PC-9 (cell line): ENCODE results near the gene PCMTD2.

Source experiments
- EZH2 ChIP-seq: fragments of 200-600 bp; sonication (generic); IDR thresholded peaks from 2 replicates; pipeline ENCODE4 v1.8.0; 2017; ENCODE audit warnings: antibody characterized with exemption, low read depth
- TF ChIP-seq, protein P1 (sequence below): fragments of 200-600 bp; sonication (generic); conservative IDR thresholded peaks from 2 replicates; pipeline ENCODE4 v1.6.1; 2017; ENCODE audit warnings: mixed run types, antibody characterized with exemption, mild to moderate bottlenecking, moderate library complexity

DNA sequence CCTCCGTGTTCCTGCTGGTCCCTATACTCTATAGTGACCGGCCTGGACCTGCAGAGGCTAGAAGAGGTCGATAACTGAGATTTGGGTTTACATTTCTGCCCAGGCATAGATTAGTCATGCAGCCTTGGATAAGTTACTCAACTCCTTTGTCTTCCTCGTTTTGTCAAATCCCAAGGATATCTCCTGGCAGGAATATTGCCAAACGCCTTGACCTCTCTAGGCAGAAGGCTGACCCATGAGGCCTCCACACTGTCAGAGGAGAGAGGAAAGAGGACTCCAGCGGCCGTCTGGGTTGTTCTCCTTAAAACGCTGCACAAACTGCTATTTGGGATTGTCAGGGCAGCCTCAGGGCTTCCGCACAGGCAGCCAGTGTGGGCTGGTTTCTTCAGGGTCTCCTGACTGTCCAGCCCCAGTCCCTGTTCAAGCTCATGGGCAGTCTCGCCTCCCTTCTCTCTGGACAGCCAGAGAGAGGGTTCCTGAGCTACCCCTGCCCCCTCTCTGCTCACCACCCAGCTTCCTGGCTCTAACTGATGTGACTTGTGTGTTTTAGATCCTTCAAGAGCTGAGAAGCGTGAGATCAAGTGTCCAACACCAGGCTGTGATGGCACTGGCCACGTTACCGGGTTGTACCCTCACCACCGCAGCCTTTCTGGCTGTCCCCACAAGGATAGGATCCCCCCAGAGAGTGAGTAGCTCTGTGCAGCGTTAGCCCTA is 44.7 kb upstream of the PCMTD2 start:
- TF ChIP-seq, protein P1, sequence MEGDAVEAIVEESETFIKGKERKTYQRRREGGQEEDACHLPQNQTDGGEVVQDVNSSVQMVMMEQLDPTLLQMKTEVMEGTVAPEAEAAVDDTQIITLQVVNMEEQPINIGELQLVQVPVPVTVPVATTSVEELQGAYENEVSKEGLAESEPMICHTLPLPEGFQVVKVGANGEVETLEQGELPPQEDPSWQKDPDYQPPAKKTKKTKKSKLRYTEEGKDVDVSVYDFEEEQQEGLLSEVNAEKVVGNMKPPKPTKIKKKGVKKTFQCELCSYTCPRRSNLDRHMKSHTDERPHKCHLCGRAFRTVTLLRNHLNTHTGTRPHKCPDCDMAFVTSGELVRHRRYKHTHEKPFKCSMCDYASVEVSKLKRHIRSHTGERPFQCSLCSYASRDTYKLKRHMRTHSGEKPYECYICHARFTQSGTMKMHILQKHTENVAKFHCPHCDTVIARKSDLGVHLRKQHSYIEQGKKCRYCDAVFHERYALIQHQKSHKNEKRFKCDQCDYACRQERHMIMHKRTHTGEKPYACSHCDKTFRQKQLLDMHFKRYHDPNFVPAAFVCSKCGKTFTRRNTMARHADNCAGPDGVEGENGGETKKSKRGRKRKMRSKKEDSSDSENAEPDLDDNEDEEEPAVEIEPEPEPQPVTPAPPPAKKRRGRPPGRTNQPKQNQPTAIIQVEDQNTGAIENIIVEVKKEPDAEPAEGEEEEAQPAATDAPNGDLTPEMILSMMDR: no peak
- TF ChIP-seq EZH2: no peak
